Measurements from ENCODE around the gene FAM24B.

Gene FAM24B

GRCh38 chr10:122855745-122856144 lies 23.6 kb downstream of the FAM24B start:
- H3K4me3 ChIP-seq (ENCODE audit: low read length), result no peak overlapping the region
- no peak for TF ChIP-seq CTCF (conservative IDR thresholded peaks at IDR 0.05; ENCODE audit: low read depth, low read length)
- DNase-seq (ENCODE audit: low read depth), result no peak

GRCh38 chr10:122854648-122855047 lies 24.7 kb downstream of the FAM24B start:
- H3K4me3 ChIP-seq (ENCODE audit: low read length), result no peak overlapping the region
- no peak for TF ChIP-seq CTCF (conservative IDR thresholded peaks at IDR 0.05; ENCODE audit: low read depth, low read length)
- DNase-seq (ENCODE audit: low read depth), result no peak

GRCh38 chr10:122853665-122854313 lies 25.6 kb downstream of the FAM24B start:
- H3K4me3 ChIP-seq (ENCODE audit: low read length), result no peak overlapping the region
- TF ChIP-seq CTCF (conservative IDR thresholded peaks at IDR 0.05; ENCODE audit: low read depth, low read length), result no peak
- no peak for DNase-seq (ENCODE audit: low read depth)

GRCh38 chr10:122852261-122852660 lies 27.1 kb downstream of the FAM24B start:
- no peak overlapping the region for H3K4me3 ChIP-seq (ENCODE audit: low read length)
- no peak for TF ChIP-seq CTCF (conservative IDR thresholded peaks at IDR 0.05; ENCODE audit: low read depth, low read length)
- DNase-seq (ENCODE audit: low read depth), result no peak

GRCh38 chr10:122850705-122851640 lies 28.4 kb downstream of the FAM24B start:
- TF ChIP-seq CTCF (conservative IDR thresholded peaks at IDR 0.05; ENCODE audit: low read depth, low read length), result no peak
- DNase-seq (ENCODE audit: low read depth), result no peak
- no peak overlapping the region for H3K4me3 ChIP-seq (ENCODE audit: low read length)

- DNase-seq (ENCODE audit: low read depth), result no peak
- TF ChIP-seq CTCF (conservative IDR thresholded peaks at IDR 0.05; ENCODE audit: low read depth, low read length), result no peak
- H3K4me3 ChIP-seq (ENCODE audit: low read length), result no peak overlapping the region
These were observed 29.3 kb downstream of the FAM24B start for GRCh38 chr10:122849900-122850605.
